ENCODE measurements around the gene ATP5F1A.
"Not testable (repeated sequence)": the region's sequence is repeated elsewhere in the genome, so short reads cannot be mapped to it uniquely, and the experiment has no call there.

Gene ATP5F1A

DNA sequence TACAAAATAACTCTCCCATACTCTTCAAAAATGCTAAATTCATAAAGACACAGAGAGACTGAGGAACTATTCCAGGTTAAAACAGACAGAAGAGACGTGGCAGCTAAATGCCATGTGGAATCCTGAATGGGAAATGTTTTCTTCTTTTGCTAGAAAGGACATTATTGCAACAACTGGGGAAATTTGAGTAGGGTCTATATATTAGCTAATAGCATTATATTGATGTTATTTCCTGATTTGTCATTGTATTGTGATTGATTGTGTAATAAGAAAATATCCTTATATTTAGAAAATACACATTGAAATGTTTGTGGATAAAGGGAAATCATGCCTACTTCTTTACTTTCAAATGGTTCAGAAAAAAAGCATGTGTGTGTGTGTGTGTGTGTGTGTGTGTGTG, 49.5 kb downstream of the ATP5F1A start:
- TF ChIP-seq, protein P1, sequence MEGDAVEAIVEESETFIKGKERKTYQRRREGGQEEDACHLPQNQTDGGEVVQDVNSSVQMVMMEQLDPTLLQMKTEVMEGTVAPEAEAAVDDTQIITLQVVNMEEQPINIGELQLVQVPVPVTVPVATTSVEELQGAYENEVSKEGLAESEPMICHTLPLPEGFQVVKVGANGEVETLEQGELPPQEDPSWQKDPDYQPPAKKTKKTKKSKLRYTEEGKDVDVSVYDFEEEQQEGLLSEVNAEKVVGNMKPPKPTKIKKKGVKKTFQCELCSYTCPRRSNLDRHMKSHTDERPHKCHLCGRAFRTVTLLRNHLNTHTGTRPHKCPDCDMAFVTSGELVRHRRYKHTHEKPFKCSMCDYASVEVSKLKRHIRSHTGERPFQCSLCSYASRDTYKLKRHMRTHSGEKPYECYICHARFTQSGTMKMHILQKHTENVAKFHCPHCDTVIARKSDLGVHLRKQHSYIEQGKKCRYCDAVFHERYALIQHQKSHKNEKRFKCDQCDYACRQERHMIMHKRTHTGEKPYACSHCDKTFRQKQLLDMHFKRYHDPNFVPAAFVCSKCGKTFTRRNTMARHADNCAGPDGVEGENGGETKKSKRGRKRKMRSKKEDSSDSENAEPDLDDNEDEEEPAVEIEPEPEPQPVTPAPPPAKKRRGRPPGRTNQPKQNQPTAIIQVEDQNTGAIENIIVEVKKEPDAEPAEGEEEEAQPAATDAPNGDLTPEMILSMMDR (IDR thresholded peaks at IDR 0.05; ENCODE audit: low read length) = no peak
- no peak for TF ChIP-seq EZH2 (IDR thresholded peaks at IDR 0.05; ENCODE audit: borderline replicate concordance, low read length)
- no peak overlapping the region for H3K27ac ChIP-seq (ENCODE audit: low read depth, low read length, poor library complexity, severe bottlenecking)
- H3K9me3 ChIP-seq (ENCODE audit: low read length) = no peaks in the 10 kb centered on the region
- H3K9ac ChIP-seq (ENCODE audit: low read length) = no peak overlapping the region
- no peaks in the 10 kb centered on the region for H3F3A ChIP-seq (ENCODE audit: insufficient read depth, low read length)
- no peak overlapping the region for H3K4me2 ChIP-seq (ENCODE audit: low read length)
- no peaks in the 10 kb centered on the region for H3K27me3 ChIP-seq (ENCODE audit: insufficient read depth, low read length)
- H3K9me2 ChIP-seq (ENCODE audit: low read depth, low read length) = no peaks in the 10 kb centered on the region
- H3K79me2 ChIP-seq (ENCODE audit: insufficient read depth, low read length) = no peaks in the 10 kb centered on the region
- H3K4me1 ChIP-seq (ENCODE audit: insufficient read depth, low read length, severe bottlenecking) = no peaks in the 10 kb centered on the region
- no peak overlapping the region for H3K4me3 ChIP-seq (ENCODE audit: low read depth, low read length, poor library complexity, severe bottlenecking)
- H3K36me3 ChIP-seq (ENCODE audit: insufficient read depth, low read length) = no peaks in the 10 kb centered on the region
- no peak overlapping the region for H2AFZ ChIP-seq (ENCODE audit: low read length)
- no peaks in the 10 kb centered on the region for H4K20me1 ChIP-seq (ENCODE audit: insufficient read depth, low read length)

DNA sequence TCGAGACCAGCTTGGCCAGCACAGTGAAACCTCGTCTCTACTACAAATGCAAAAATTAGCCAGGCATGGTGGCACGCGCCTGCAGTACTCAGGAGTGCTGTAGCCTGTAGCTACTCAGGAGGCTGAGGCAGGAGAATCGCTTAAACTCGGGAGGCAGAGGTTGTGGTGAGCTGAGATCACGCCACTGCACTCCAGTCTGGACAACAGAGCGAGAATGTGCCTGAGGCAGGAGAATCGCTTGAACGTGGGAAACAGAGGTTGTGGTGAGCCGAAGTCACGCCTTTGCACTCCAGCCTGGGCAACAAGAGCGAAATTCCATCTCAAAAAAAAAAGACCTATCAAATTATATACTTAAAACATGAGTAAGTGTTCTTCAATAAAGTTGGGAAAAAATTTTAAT, 50.7 kb downstream of the ATP5F1A start:
- not testable (repeated sequence) for H3F3A ChIP-seq (ENCODE audit: insufficient read depth, low read length); H3K9ac ChIP-seq (ENCODE audit: low read length); H2AFZ ChIP-seq (ENCODE audit: low read length); H3K4me3 ChIP-seq (ENCODE audit: low read depth, low read length, poor library complexity, severe bottlenecking); H3K9me3 ChIP-seq (ENCODE audit: low read length); H3K36me3 ChIP-seq (ENCODE audit: insufficient read depth, low read length); H3K27me3 ChIP-seq (ENCODE audit: insufficient read depth, low read length); H3K27ac ChIP-seq (ENCODE audit: low read depth, low read length, poor library complexity, severe bottlenecking); H4K20me1 ChIP-seq (ENCODE audit: insufficient read depth, low read length); H3K4me2 ChIP-seq (ENCODE audit: low read length); H3K9me2 ChIP-seq (ENCODE audit: low read depth, low read length); H3K79me2 ChIP-seq (ENCODE audit: insufficient read depth, low read length); H3K4me1 ChIP-seq (ENCODE audit: insufficient read depth, low read length, severe bottlenecking)

DNA sequence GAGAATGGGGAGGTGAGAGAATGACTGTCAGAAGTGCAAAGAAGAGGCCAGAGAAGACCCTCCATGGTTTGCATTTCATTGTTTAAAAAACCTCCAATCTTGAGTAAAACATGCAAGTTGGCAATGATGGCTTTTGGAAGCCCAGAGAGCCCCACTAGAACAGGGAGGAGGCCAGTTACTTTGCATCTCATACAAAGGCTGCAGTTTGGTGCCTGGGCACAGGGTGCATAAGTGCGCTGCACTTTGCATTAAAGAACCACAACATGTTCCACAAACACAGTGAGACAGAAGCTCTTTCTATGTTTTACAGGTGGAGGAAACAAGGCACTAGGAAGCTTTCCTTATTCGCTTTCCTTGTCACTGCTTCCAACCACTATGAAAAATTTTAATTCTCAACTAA, 51.4 kb downstream of the ATP5F1A start:
- TF ChIP-seq, protein P1 (IDR thresholded peaks at IDR 0.05; ENCODE audit: low read length) = no peak
- no peak for TF ChIP-seq EZH2 (IDR thresholded peaks at IDR 0.05; ENCODE audit: borderline replicate concordance, low read length)
- Histone ChIP-seq H3K9me2 (ENCODE audit: low read depth, low read length) (no peaks in the 10 kb centered on the region), H3K4me2 (ENCODE audit: low read length) (no peak overlapping the region), H3K4me1 (ENCODE audit: insufficient read depth, low read length, severe bottlenecking) (no peaks in the 10 kb centered on the region), H2AFZ (ENCODE audit: low read length) (no peak overlapping the region), H4K20me1 (ENCODE audit: insufficient read depth, low read length) (no peaks in the 10 kb centered on the region), H3K9ac (ENCODE audit: low read length) (no peak overlapping the region), H3F3A (ENCODE audit: insufficient read depth, low read length) (no peaks in the 10 kb centered on the region), H3K4me3 (ENCODE audit: low read depth, low read length, poor library complexity, severe bottlenecking) (no peak overlapping the region), H3K9me3 (ENCODE audit: low read length) (no peaks in the 10 kb centered on the region), H3K27me3 (ENCODE audit: insufficient read depth, low read length) (no peaks in the 10 kb centered on the region), H3K79me2 (ENCODE audit: insufficient read depth, low read length) (no peaks in the 10 kb centered on the region), H3K27ac (ENCODE audit: low read depth, low read length, poor library complexity, severe bottlenecking) (no peak overlapping the region), H3K36me3 (ENCODE audit: insufficient read depth, low read length) (no peaks in the 10 kb centered on the region)

DNA sequence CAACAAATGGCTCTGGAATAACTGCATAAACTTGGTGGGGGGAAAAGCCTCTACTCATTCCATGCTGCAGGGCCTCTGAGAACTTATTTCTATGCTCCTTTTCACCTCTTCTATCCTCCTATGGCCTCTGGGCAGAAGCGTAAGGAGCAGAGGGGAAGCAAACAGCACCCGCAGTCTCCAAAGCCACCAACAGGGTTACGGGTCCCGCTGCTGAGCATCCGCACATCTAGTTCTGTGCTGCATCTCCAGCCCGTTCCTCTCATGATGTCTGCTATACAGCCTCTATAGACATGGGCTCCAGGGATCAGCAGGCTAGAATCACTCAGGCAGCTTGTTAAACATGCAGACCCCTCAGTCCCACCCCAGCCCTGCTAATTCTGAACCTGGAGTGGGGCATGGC, 52.0 kb downstream of the ATP5F1A start:
- no peak overlapping the region for H2AFZ ChIP-seq (ENCODE audit: low read length)
- H3K9me2 ChIP-seq (ENCODE audit: low read depth, low read length) = no peaks in the 10 kb centered on the region
- no peaks in the 10 kb centered on the region for H3K4me1 ChIP-seq (ENCODE audit: insufficient read depth, low read length, severe bottlenecking)
- no peaks in the 10 kb centered on the region for H3K9me3 ChIP-seq (ENCODE audit: low read length)
- no peak overlapping the region for H3K4me2 ChIP-seq (ENCODE audit: low read length)
- H3K27me3 ChIP-seq (ENCODE audit: insufficient read depth, low read length) = no peaks in the 10 kb centered on the region
- no peak for TF ChIP-seq EZH2 (IDR thresholded peaks at IDR 0.05; ENCODE audit: borderline replicate concordance, low read length)
- TF ChIP-seq, protein P1 (IDR thresholded peaks at IDR 0.05; ENCODE audit: low read length) = no peak
- no peak overlapping the region for H3K27ac ChIP-seq (ENCODE audit: low read depth, low read length, poor library complexity, severe bottlenecking)
- H4K20me1 ChIP-seq (ENCODE audit: insufficient read depth, low read length) = no peaks in the 10 kb centered on the region
- no peak overlapping the region for H3K9ac ChIP-seq (ENCODE audit: low read length)
- H3K4me3 ChIP-seq (ENCODE audit: low read depth, low read length, poor library complexity, severe bottlenecking) = no peak overlapping the region
- no peaks in the 10 kb centered on the region for H3K36me3 ChIP-seq (ENCODE audit: insufficient read depth, low read length)
- no peaks in the 10 kb centered on the region for H3F3A ChIP-seq (ENCODE audit: insufficient read depth, low read length)
- H3K79me2 ChIP-seq (ENCODE audit: insufficient read depth, low read length) = no peaks in the 10 kb centered on the region
